BLaER1 (cell line): Measurements from ENCODE around the gene ALKAL2.
"Not testable (repeated sequence)": the region's sequence is repeated elsewhere in the genome, so short reads cannot be mapped to it uniquely, and the experiment has no call there.

Source experiments
- H3K27ac ChIP-seq: shearing (Covaris generic); formaldehyde crosslinking; 2 replicates; pipeline ENCODE4 v1.8.1; 2022
- H3K27me3 ChIP-seq: shearing (Covaris generic); formaldehyde crosslinking; 2 replicates; pipeline ENCODE4 v1.8.1; 2022
- H3K36me3 ChIP-seq: shearing (Covaris generic); formaldehyde crosslinking; 2 replicates; pipeline ENCODE4 v1.8.1; 2022
- H3K4me1 ChIP-seq: shearing (Covaris generic); formaldehyde crosslinking; 2 replicates; pipeline ENCODE4 v1.8.1; 2022
- H3K4me2 ChIP-seq: shearing (Covaris generic); formaldehyde crosslinking; 2 replicates; pipeline ENCODE4 v1.8.1; 2022
- H3K4me3 ChIP-seq: shearing (Covaris generic); formaldehyde crosslinking; 2 replicates; pipeline ENCODE4 v1.8.1; 2022
- H3K9ac ChIP-seq: shearing (Covaris generic); formaldehyde crosslinking; 2 replicates; pipeline ENCODE4 v1.8.1; 2022
- H3K9me3 ChIP-seq: shearing (Covaris generic); formaldehyde crosslinking; 2 replicates; pipeline ENCODE4 v1.8.1; 2022
- H4K20me1 ChIP-seq: shearing (Covaris generic); formaldehyde crosslinking; 2 replicates; pipeline ENCODE4 v1.8.1; 2022
- Cebpa-rat ChIP-seq: shearing (Covaris generic); IDR thresholded peaks from 2 replicates; pipeline ENCODE4 v1.8.1; 2022

ALKAL2 gene

GRCh38 chr2:287911-288757 lies at the start of gene ALKAL2:
TSS of gene ALKAL2 (minus strand) at chr2:288091. CDS start at chr2:287835, 256 bp downstream.
- TF ChIP-seq Cebpa-rat, result no peak
- no peaks in the 10 kb centered on the region; the same call in 1 of the 2 replicates for H3K9me3 ChIP-seq
- peak within 1 kb of the TSS; percentile 29; the same call in 1 of the 2 replicates for H3K9ac ChIP-seq
- H3K4me1 ChIP-seq, result peaks cover 25% of the 10 kb centered on the region
- peaks cover 19% of the 10 kb centered on the region; the same call in 1 of the 2 replicates for H3K36me3 ChIP-seq
- H3K27me3 ChIP-seq, result peaks cover 78% of the 10 kb centered on the region
- peaks cover 59% of the 10 kb centered on the region for H4K20me1 ChIP-seq
- peak within 1 kb of the TSS; percentile 92 for H3K4me2 ChIP-seq
- peak within 1 kb of the TSS; percentile 67 for H3K4me3 ChIP-seq
- H3K27ac ChIP-seq, result no peak within 1 kb of the TSS

GRCh38 chr2:336949-337348 lies 49.1 kb upstream of the ALKAL2 start:
- not testable (repeated sequence) for H3K4me2 ChIP-seq
- H3K4me1 ChIP-seq, result peaks cover 15% of the 10 kb centered on the region

GRCh38 chr2:336360-336759 lies 48.5 kb upstream of the ALKAL2 start:
- Histone ChIP-seq H4K20me1 (no peaks in the 10 kb centered on the region), H3K36me3 (0 out of 2 replicates have a peak, but pooled peaks cover 6% of the 10 kb centered on the region), H3K9me3 (peaks cover 62% of the 10 kb centered on the region), H3K4me1 (peaks cover 9% of the 10 kb centered on the region), H3K27me3 (no peaks in the 10 kb centered on the region), H3K9ac (no peak overlapping the region), H3K27ac (no peak overlapping the region), H3K4me2 (no peak overlapping the region), H3K4me3 (no peak overlapping the region; the same call in 1 of the 2 replicates)
- no peak for TF ChIP-seq Cebpa-rat

More at GRCh38 chr2:336949-337348, 49.1 kb upstream of the ALKAL2 start:
- H3K9me3 ChIP-seq, result peaks cover 67% of the 10 kb centered on the region
- not testable (repeated sequence) for H3K9ac ChIP-seq, H3K36me3 ChIP-seq, H3K27me3 ChIP-seq, H4K20me1 ChIP-seq, H3K4me3 ChIP-seq, H3K27ac ChIP-seq

- no peak overlapping the region for H3K4me2 ChIP-seq
- H3K36me3 ChIP-seq, result 0 out of 2 replicates have a peak, but pooled peaks cover 2% of the 10 kb centered on the region
- H3K27me3 ChIP-seq, result no peaks in the 10 kb centered on the region
- no peak overlapping the region for H3K27ac ChIP-seq
- TF ChIP-seq Cebpa-rat, result no peak
- H3K9me3 ChIP-seq, result peaks cover 41% of the 10 kb centered on the region
- no peaks in the 10 kb centered on the region for H3K4me1 ChIP-seq
- no peaks in the 10 kb centered on the region for H4K20me1 ChIP-seq
- H3K4me3 ChIP-seq, result no peak overlapping the region
- H3K9ac ChIP-seq, result no peak overlapping the region
Measured at GRCh38 chr2:332592-332991, 44.7 kb upstream of the ALKAL2 start.

GRCh38 chr2:328761-329160 lies 40.9 kb upstream of the ALKAL2 start:
- no peak for TF ChIP-seq Cebpa-rat
- no peak overlapping the region for H3K4me2 ChIP-seq
- peaks cover 22% of the 10 kb centered on the region for H3K9me3 ChIP-seq
- no peaks in the 10 kb centered on the region for H3K36me3 ChIP-seq
- H3K4me1 ChIP-seq, result no peaks in the 10 kb centered on the region
- H3K9ac ChIP-seq, result no peak overlapping the region
- H3K4me3 ChIP-seq, result no peak overlapping the region
- no peak overlapping the region for H3K27ac ChIP-seq
- H3K27me3 ChIP-seq, result no peaks in the 10 kb centered on the region
- H4K20me1 ChIP-seq, result no peaks in the 10 kb centered on the region

- no peak overlapping the region for H3K9ac ChIP-seq
- H3K27me3 ChIP-seq, result no peaks in the 10 kb centered on the region
- H4K20me1 ChIP-seq, result no peaks in the 10 kb centered on the region
- H3K4me3 ChIP-seq, result no peak overlapping the region
- peaks cover 13% of the 10 kb centered on the region for H3K4me1 ChIP-seq
- H3K4me2 ChIP-seq, result no peak overlapping the region
- H3K36me3 ChIP-seq, result no peaks in the 10 kb centered on the region
- no peak overlapping the region for H3K27ac ChIP-seq
- no peak for TF ChIP-seq Cebpa-rat
- peaks cover 8% of the 10 kb centered on the region for H3K9me3 ChIP-seq
Measured at GRCh38 chr2:323035-323434, 35.1 kb upstream of the ALKAL2 start.

- no peak overlapping the region for H3K4me3 ChIP-seq
- TF ChIP-seq Cebpa-rat, result no peak
Measured at GRCh38 chr2:322326-322725, 34.4 kb upstream of the ALKAL2 start.

GRCh38 chr2:320561-320960 lies 32.7 kb upstream of the ALKAL2 start:
- H3K36me3 ChIP-seq, result no peaks in the 10 kb centered on the region
- no peaks in the 10 kb centered on the region for H3K27me3 ChIP-seq
- H3K4me2 ChIP-seq, result no peak overlapping the region
- H3K4me3 ChIP-seq, result no peak overlapping the region
- no peak for TF ChIP-seq Cebpa-rat
- H3K9ac ChIP-seq, result no peak overlapping the region
- H4K20me1 ChIP-seq, result no peaks in the 10 kb centered on the region
- H3K4me1 ChIP-seq, result peaks cover 16% of the 10 kb centered on the region
- no peaks in the 10 kb centered on the region for H3K9me3 ChIP-seq
- no peak overlapping the region for H3K27ac ChIP-seq

More at GRCh38 chr2:322326-322725, 34.4 kb upstream of the ALKAL2 start:
- Histone ChIP-seq H3K27ac (no peak overlapping the region), H4K20me1 (no peaks in the 10 kb centered on the region), H3K9me3 (peaks cover 4% of the 10 kb centered on the region; the same call in 1 of the 2 replicates), H3K36me3 (no peaks in the 10 kb centered on the region), H3K4me1 (peaks cover 16% of the 10 kb centered on the region), H3K27me3 (no peaks in the 10 kb centered on the region), H3K9ac (no peak overlapping the region), H3K4me2 (no peak overlapping the region)

- H3K27ac ChIP-seq, result no peak overlapping the region
Measured at GRCh38 chr2:319059-319600, 31.2 kb upstream of the ALKAL2 start.

More at GRCh38 chr2:319059-319600, 31.2 kb upstream of the ALKAL2 start:
- Histone ChIP-seq H3K27me3 (no peaks in the 10 kb centered on the region), H3K4me3 (no peak overlapping the region), H3K4me1 (peaks cover 16% of the 10 kb centered on the region), H3K9me3 (no peaks in the 10 kb centered on the region), H4K20me1 (no peaks in the 10 kb centered on the region), H3K36me3 (no peaks in the 10 kb centered on the region), H3K9ac (no peak overlapping the region), H3K4me2 (no peak overlapping the region)
- no peak for TF ChIP-seq Cebpa-rat
